PFSK-1 (cell line): ENCODE results near the gene ADD2.

Experiments
- FOXP2 ChIP-seq: optimal IDR thresholded peaks from 2 replicates; pipeline ENCODE3; 2011; ENCODE audit warnings: borderline replicate concordance, control low read depth, inconsistent platforms; ENCODE audit not compliant: insufficient read depth; ENCODE audit errors: extremely low read length, extremely low read depth
- POLR2AphosphoS5 ChIP-seq: IDR thresholded peaks from 2 replicates; pipeline ENCODE4 v1.6.1; 2012; ENCODE audit warnings: low read depth, mild to moderate bottlenecking, control low read depth, low read length, moderate library complexity
- REST ChIP-seq, 2 experiments: IDR thresholded peaks; 2 replicates each; pipeline versions ENCODE4 v1.6.1 to v1.8.0; 2011 to 2012; ENCODE audit warnings: low read depth in 2 of 2, low read length in 2 of 2, control low read depth in 1 of 2, inconsistent platforms in 1 of 2, mild to moderate bottlenecking in 1 of 2, moderate library complexity in 1 of 2; ENCODE audit not compliant: insufficient read depth in 1 of 2
- SIN3A ChIP-seq: IDR thresholded peaks from 2 replicates; pipeline ENCODE4 v1.6.1; 2012; ENCODE audit warnings: mild to moderate bottlenecking, low read length, moderate library complexity, borderline replicate concordance; ENCODE audit not compliant: insufficient read depth
- TAF1 ChIP-seq: IDR thresholded peaks from 2 replicates; pipeline ENCODE4 v1.6.1; 2012; ENCODE audit warnings: low read length, control low read depth, borderline replicate concordance; ENCODE audit not compliant: insufficient read depth

Gene ADD2

GRCh38 chr2:70686577-70687460 lies 81.2 kb downstream of the ADD2 start:
- TF ChIP-seq FOXP2 (no peak), SIN3A (no peak), TAF1 (no peak), REST (IDR thresholded peaks at IDR 0.05; ENCODE audit: insufficient read depth in 1 of 2, low read depth in 2 of 2, low read length in 2 of 2) (no peak), POLR2AphosphoS5 (no peak)

- no peak for TF ChIP-seq FOXP2
Measured at GRCh38 chr2:70685771-70686171, 82.2 kb downstream of the ADD2 start.

DNA sequence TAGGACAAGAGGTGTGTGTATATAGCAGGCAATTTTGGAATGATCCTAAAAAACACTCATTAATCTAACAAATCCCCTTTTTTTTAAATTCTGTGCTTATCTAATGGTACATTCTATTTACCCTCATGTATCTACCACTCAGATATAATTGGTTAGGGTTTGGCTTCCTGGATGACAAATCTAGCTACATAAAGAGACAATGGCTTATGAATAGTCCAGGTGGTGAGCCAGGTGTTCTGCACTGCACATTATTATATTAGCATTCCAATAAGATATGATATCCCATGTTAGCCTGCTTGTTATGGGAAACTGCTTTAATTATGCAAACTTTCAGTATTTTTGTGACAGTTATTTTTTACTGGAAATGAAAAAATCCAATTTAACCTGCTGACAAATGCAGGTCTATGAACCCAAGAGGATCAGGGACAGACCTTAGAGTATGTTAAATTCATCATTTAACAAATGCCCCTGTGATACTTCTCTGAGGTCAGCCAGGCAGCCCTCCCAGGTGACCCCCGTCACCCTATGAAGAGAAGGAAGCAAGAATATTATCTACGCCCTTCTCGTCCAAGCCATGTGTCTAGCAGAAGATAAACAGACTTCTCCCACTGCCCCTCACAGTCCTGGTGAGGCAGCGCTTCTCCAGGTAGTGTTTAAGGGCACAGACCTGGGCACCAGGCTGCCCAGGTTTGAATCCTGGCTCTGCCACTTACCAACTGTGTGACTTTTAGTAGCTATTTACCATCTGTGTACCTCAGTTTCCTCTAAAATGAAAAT lies 83.0 kb downstream of the ADD2 start:
- TF ChIP-seq TAF1 (no peak), FOXP2 (no peak), POLR2AphosphoS5 (no peak), SIN3A (no peak), REST (IDR thresholded peaks at IDR 0.05; ENCODE audit: insufficient read depth in 1 of 2, low read depth in 2 of 2, low read length in 2 of 2) (no peak)

GRCh38 chr2:70683455-70683854 lies 84.5 kb downstream of the ADD2 start:
- no peak for TF ChIP-seq REST (IDR thresholded peaks at IDR 0.05; ENCODE audit: insufficient read depth in 1 of 2, low read depth in 2 of 2, low read length in 2 of 2)

GRCh38 chr2:70680735-70681134 lies 87.3 kb downstream of the ADD2 start:
- TF ChIP-seq POLR2AphosphoS5 (no peak), TAF1 (no peak)

GRCh38 chr2:70679259-70679658 lies 88.7 kb downstream of the ADD2 start:
- no peak for TF ChIP-seq REST (IDR thresholded peaks at IDR 0.05; ENCODE audit: insufficient read depth in 1 of 2, low read depth in 2 of 2, low read length in 2 of 2)
